GM21717 (cell line): ENCODE results near the gene CLDN4.
"Not testable (repeated sequence)": the region's sequence is repeated elsewhere in the genome, so short reads cannot be mapped to it uniquely, and the experiment has no call there.

Source experiments
- ATAC-seq: cut with Tn5 transposase; IDR thresholded peaks from one replicate; pipeline ENCODE4 v1.9.1; 2021; ENCODE audit warnings: mild to moderate bottlenecking, moderate library complexity; ENCODE audit not compliant: unreplicated experiment

The CLDN4 gene

DNA sequence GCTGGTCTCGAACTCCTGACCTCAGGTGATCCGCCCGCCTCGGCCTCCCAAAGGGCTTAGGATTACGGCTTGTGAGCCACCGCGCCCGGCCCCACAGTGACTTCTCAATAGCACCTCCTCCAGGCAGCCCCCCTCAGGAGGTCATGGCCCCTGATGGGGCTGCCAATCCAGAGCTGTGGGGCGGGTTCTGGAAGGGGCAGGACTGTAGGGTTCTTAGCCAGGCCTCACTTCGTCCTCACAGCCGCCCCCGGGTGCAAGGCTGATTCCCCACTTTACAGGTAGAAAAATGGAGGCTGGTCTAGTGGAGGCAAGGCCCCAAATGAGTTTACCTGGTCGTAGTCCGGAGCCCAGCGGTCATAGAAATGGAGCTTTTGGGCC is 10.9 kb downstream of the CLDN4 start:
- no peak for ATAC-seq

DNA sequence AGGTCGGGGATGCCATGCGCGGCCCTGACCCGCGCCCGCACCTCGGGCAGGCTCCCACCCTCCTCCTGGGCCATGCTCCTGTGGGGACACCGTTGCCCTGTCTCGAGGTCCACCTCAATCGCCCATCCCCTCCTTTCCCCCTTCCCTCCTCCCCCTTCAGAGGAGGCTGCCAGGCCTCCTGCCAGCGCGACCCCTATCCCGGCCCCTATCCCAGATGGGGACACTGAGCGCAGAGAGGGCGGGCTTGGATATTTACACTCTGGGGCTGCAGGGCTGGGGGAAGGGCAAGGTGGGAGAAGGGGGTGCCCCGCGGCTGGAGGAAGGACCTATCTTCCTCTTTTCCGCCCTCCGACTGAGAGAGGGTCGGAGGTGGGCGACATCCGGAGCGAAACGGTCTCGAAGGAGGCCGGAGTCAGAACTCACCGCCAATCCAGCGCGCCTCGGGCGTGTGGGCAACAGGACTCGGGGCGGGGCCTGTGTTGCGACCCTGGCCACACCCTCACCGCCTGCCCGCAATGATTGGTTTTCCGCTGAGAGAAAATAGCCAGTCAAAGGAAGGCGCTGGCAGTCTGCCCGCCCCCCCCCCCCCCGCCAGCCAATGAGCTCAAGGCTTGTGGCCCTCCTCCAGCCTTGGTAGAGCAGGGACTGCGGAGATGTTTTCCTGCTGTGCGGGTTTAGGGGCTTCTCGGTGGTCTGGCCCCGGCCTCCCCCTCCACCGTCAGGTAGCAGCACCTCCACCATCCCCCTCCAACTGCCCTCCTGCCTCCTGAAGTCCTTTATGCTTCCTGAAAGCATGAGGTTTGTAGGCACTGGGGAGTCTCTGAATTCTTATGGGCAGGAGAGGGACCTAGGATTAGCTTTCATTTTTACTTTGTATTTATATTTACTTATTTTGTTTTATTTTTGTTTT is 11.5 kb downstream of the CLDN4 start, which contains the start of gene METTL27:
METTL27 (minus strand) TSS at position 450 of the 910 bp plus-strand sequence; CDS start at position 74, 376 bp downstream.
- peak; percentile 79 for ATAC-seq

DNA sequence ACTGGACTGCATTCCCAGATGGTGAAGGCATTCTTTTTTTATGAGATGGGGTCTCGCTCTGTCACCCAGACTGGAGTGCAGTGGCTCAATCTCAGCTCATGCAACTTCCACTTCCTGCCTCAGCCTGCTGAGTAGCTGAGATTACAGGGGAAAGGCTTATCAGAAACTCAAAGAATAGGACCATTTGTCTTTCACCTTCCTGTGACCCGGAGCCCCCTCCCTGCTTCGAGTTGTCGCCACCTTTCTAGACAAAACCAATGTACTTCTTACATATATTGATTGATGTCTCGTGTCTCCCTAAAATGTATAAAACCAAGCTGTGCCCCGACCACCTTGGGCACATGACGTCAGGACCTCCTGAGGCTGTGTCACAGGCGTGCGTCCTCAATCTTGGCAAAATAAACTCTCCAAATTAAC is 13.3 kb downstream of the CLDN4 start:
- no peak for ATAC-seq

DNA sequence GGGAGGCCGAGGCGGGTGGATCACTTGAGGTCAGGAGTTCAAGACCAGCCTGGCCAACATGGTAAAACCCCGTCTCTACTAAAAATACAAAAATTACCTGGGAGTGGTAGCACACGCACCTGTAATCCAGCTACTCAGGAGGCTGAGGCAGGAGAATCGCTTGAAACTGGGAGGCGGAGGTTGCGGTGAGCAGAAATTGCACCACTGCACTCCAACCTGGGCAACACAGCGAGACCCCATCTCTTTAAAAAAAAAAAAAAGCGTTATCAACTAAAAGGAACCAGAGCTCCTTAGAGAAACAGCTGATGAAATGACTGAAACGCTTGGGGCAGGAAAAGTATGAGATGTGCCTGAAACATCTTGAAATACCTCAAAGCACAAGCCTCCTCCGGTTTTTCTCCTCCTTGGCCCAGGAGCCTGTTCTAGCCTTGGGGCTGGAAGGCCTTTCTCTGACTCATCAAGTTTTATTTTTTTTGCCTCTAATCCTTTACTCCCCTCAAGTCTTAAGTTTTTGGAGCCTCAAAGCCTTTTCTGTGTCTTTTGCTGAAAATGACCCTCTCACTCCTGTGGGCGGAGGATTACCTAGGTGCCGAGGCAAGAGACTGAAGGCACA is 14.2 kb downstream of the CLDN4 start:
- ATAC-seq, result no peak

GRCh38 chr7:73845701-73846195 is 15.0 kb downstream of the CLDN4 start:
- not testable (repeated sequence) for ATAC-seq

DNA sequence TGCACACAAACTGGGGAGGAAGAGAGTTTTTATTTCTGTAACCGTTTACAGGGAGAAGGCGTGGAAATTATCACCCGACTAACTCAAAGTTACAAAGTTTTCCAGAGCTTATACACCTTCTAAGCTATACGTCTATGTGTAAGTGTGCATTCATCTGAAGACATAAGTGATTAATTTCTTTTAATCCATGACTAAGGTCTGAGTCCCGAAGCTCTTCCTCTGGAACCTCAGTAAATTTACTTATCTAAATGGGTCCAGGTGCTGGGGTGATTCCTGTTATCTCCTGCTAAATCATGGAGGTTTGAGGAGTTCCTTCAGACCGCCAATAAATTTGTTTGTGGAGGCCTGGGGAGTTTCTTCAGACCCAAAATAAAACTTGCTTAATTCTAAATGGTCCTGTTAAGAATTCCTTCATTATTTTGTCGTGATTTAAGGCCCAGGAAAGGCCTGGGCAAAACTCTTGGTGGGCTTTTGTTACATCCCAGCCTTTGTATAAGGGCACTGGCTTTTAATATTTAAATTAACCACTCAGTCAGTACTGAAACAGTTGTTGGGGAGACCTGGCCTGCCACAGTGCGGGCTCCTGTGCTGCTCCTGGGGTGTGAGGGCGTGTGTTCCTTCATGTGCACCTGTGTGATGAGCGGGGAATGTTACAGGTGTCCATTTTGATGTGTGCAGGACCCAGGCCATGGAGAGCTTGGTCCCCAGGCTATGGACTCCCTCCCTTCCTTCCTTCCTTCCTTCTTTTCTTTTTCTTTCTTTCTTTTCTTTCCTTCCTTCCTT is 17.3 kb downstream of the CLDN4 start:
- no peak for ATAC-seq

DNA sequence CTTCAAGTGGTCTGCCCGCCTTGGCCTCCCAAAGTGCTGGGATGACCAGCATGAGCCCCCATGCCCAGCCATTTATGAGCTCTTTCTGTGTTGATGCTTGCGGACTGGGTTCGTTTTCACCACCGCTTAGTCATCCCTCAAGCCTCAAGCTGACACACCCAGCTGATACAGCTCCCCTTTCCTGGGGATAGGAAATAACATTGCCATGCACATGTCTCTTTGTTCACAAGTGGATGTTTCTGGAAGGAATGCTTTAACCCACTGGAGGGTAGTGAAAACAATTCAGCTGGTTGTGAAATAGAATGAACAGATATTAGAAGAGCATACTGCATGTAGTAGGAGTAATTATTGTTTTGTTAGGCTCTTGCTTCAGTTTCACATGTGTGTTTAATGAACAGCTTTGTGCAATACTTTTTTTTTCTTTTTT is 20.0 kb downstream of the CLDN4 start:
- ATAC-seq, result no peak

- ATAC-seq, result peak; percentile 69
Measured at GRCh38 chr7:73851410-73852338, 20.9 kb downstream of the CLDN4 start.

DNA sequence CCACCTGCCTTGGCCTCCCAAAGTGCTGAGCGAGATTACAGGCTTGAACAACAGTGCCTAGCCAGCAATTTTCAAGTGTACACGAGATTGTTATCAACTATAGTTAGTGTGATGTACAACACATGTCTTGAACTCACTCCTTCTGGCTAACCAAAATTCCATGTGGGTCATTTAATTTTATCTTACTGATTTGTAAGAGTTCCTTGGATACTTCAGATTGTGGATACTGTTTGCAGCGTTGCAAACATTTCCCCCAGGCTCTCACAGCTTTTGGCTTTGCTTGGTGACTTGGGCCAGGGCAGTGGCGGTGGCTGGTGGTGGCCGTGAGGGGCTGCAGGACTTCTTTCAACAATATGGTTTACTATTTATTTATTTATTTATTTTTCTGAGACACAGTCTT is 21.7 kb downstream of the CLDN4 start:
- ATAC-seq, result no peak

GRCh38 chr7:73856941-73857340 is 26.1 kb downstream of the CLDN4 start:
- no peak for ATAC-seq

DNA sequence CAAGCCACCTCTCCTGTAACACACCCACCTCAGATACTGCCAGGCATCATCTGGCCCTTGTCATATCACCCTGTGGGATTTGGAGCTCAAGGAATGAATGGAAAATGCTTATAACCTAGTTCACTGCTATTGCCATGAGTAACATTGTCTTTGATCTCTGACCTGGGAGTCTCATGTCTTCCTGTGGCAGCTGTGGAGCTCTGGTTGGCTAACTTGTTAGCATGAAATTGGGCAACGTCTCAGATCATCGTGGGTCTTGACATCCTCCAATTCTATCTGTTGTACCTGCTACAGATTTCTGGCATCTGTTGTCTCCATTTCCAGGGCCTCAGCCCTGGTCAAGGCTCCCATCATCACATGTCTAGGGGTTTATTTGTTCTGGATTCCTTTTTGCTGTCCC is 28.0 kb downstream of the CLDN4 start:
- no peak for ATAC-seq

GRCh38 chr7:73860859-73861258 is 30.1 kb downstream of the CLDN4 start, which contains the start of gene TMEM270:
Gene TMEM270, plus strand, starts transcription at chr7:73861159. Its CDS starts 36 bp downstream, at chr7:73861195.
- no peak for ATAC-seq

GRCh38 chr7:73861305-73861704 is 30.5 kb downstream of the CLDN4 start:
- no peak for ATAC-seq

DNA sequence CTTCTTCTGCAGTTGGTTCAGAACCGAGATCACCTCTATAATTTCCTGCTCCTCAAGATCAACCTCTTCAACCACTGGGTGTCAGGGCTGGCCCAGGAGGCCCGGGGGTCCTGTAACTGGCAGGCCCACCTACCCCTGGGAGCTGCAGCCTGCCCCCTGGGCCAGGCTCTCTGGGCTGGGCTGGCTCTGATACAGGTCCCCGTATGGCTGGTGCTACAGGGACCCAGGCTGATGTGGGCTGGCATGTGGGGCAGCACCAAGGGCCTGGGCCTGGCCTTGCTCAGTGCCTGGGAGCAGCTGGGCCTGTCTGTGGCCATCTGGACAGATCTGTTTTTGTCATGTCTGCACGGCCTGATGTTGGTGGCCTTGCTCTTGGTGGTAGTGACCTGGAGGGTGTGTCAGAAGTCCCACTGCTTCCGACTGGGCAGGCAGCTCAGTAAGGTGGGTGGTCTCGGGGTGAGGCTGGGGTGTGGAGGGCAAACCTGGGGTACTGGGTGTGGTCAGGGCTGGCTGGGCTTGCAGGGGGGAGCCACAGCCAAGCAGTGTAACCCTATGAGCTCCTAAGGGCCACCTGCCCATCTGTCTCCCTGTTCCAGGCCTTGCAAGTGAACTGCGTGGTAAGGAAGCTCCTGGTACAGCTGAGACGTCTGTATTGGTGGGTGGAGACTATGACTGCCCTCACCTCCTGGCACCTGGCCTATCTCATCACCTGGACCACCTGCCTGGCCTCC is 34.4 kb downstream of the CLDN4 start:
- ATAC-seq, result no peak

- ATAC-seq, result no peak
Measured at GRCh38 chr7:73865738-73866445, 35.1 kb downstream of the CLDN4 start.

GRCh38 chr7:73866446-73866767 is 35.6 kb downstream of the CLDN4 start:
- ATAC-seq, result no peak

DNA sequence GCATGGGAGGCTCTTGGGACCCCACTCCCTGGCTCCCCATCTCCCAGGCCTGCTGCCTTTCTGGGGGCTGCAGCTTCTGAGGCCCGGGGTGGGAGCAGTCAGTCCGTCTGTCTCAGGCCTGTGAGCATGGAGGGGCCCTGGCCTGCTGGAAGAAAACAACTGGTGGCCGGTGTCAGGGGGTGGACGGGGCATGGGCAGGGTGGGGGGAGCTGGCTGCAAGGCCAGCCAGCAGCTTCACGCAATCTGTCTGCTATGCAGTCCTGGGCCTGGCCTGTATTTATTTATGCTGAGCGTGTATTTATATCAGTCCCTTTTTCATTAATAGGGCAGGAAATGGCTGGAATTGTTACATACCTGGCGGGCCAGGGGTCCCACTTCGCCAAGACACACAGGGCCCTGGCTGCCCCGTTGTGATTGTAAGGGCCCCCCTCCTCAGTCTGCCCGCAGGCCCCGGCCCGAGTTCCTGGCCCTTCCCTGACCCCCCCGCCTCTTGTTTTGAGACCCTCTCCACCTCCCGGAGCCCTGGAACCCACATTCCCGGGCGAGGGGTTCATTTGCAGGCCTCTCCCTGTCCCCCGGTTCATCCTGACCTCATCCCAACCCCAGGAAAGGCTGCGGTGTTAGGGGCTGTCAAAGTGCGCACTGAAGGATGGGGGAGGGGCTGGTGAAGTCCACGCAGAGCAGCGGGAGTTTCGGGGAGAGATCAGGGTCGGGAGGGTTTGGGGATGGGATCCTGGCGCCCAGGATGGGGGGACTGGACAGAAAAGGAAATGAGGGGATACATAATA is 38.4 kb downstream of the CLDN4 start:
- no peak for ATAC-seq

- no peak for ATAC-seq
Measured at GRCh38 chr7:73870041-73870492, 39.3 kb downstream of the CLDN4 start.
